22Rv1 (cell line): ENCODE data around the gene GRSF1.

ENCODE experiments used
- CTCF ChIP-seq: fragments of 450-650 bp; IDR thresholded peaks from 2 replicates; pipeline ENCODE4 v1.5.1; 2017; ENCODE audit warnings: mild to moderate bottlenecking
- ZFX ChIP-seq: fragments of 450-650 bp; IDR thresholded peaks from 2 replicates; pipeline ENCODE4 v1.6.1; 2017; ENCODE audit warnings: antibody characterized with exemption, borderline replicate concordance

GRCh38 chr4:70788733-70789132 lies 51.0 kb downstream of the GRSF1 start:
- TF ChIP-seq CTCF (no peak), ZFX (no peak)
